Natural killer cell (primary cell): ENCODE measurements around the gene STK32B. TPM values are rescaled to one million over a fixed set of nuclear protein-coding genes. Genes with fewer than 3 reads are reported as not detected.
"Not testable (repeated sequence)": the region's sequence is repeated elsewhere in the genome, so short reads cannot be mapped to it uniquely, and the experiment has no call there.

Experiments used
- ATAC-seq, 3 donors: fragments of 150-1000 bp in 2 of 3; fragments of 200-7000 bp in 1 of 3; cut with Tn5 transposase; 1 replicate in 1 of 3; 2 replicates in 2 of 3; pipeline ENCODE4 v1.10.0; 2021; ENCODE audit warnings: mild to moderate bottlenecking in 2 of 3, moderate library complexity in 2 of 3
- DNase-seq, 2 donors: peaks; one replicate each; pipeline versions ENCODE4 v3.0.0 to v3.0.0-alpha.2; 2013 to 2021; ENCODE audit warnings: mixed read lengths in 1 of 2
- H3K27ac ChIP-seq: one replicate; pipeline ENCODE4 v1.5.1; 2013; ENCODE audit warnings: mild to moderate bottlenecking, low read length
- H3K27me3 ChIP-seq: one replicate; pipeline ENCODE4 v1.6.1; 2013; ENCODE audit warnings: low read length; ENCODE audit not compliant: control insufficient read depth, insufficient read depth
- H3K36me3 ChIP-seq: one replicate; pipeline ENCODE4 v1.6.1; 2013; ENCODE audit warnings: low read length; ENCODE audit not compliant: control insufficient read depth, insufficient read depth
- H3K4me1 ChIP-seq: one replicate; pipeline ENCODE4 v1.6.1; 2013; ENCODE audit warnings: low read length; ENCODE audit not compliant: control insufficient read depth, insufficient read depth
- H3K4me3 ChIP-seq: one replicate; pipeline ENCODE4 v1.5.1; 2013; ENCODE audit warnings: low read length
- H3K9me3 ChIP-seq: one replicate; pipeline ENCODE4 v1.6.1; 2013; ENCODE audit warnings: low read length; ENCODE audit not compliant: control insufficient read depth, insufficient read depth
- H3K27ac Mint-ChIP-seq, 2 donors: one replicate each; pipeline ENCODE4 v1.8.0; 2022; ENCODE audit warnings: mild to moderate bottlenecking in 2 of 2, mixed read lengths in 2 of 2, moderate library complexity in 1 of 2
- H3K27me3 Mint-ChIP-seq, 2 donors: one replicate each; pipeline ENCODE4 v1.8.0; 2022; ENCODE audit warnings: low read depth in 2 of 2, mixed read lengths in 2 of 2
- H3K36me3 Mint-ChIP-seq: one replicate; pipeline ENCODE4 v1.8.0; 2022; ENCODE audit warnings: mixed read lengths
- H3K4me1 Mint-ChIP-seq, 2 donors: one replicate each; pipeline ENCODE4 v1.8.0; 2022; ENCODE audit warnings: mixed read lengths in 2 of 2
- H3K4me3 Mint-ChIP-seq: one replicate; pipeline ENCODE4 v1.8.0; 2022; ENCODE audit warnings: mild to moderate bottlenecking, moderate library complexity, mixed read lengths
- H3K9me3 Mint-ChIP-seq, 2 donors: one replicate each; pipeline ENCODE4 v1.8.0; 2022; ENCODE audit warnings: mixed read lengths in 2 of 2
- WGBS: methylation state at CpG from one replicate; pipeline ENCODE4 v1.1.7; 2013; ENCODE audit warnings: missing lambda C conversion rate; ENCODE audit not compliant: insufficient coverage; 5-methylcytosine and 5-hydroxymethylcytosine counted together
- intact Hi-C: fragments of 100-400 bp; cut with micrococcal nuclease; formaldehyde crosslinking; loops from one replicate; pipeline ENCODE4 v1.14.2; 2022
- total RNA-seq, 4 donors: library from RNA; stranded (reverse); fragments of 120-200 nt in 1 of 4; gene quantifications; one replicate each; pipeline versions ENCODE4 v1.2.3 to v1.2.4, GENCODE V29; 2013 to 2022
- TF ChIP-seq, protein P1 (sequence below): fragments of 200-600 bp; IDR thresholded peaks from one replicate; pipeline ENCODE4 v1.8.0; 2022; ENCODE audit warnings: antibody characterized with exemption

The STK32B gene
- total RNA-seq, 3 donors from 2014 or later (not counting 1 experiment from before 2014, with no cell fraction given): 0.32 to 0.33 TPM; not detected in 1

GRCh38 chr4:5435823-5436222 lies 384.5 kb downstream of the STK32B start:
- no peak overlapping the region for H3K4me3 ChIP-seq
- ATAC-seq (no peak), DNase-seq (no peak)
- H3K27ac ChIP-seq: no peak overlapping the region
- no peaks in the 10 kb centered on the region for H3K36me3 ChIP-seq
- no peaks in the 10 kb centered on the region for H3K36me3 Mint-ChIP-seq
- 86% methylated on average over 4 of the region's 4 CpGs for WGBS
- intact Hi-C loops: no loop called here
- no peaks in the 10 kb centered on the region for H3K27me3 ChIP-seq
- no peaks in the 10 kb centered on the region for H3K4me1 ChIP-seq
- H3K9me3 ChIP-seq: no peaks in the 10 kb centered on the region
- no peak overlapping the region for H3K27ac Mint-ChIP-seq
- H3K4me1 Mint-ChIP-seq: no peaks in the 10 kb centered on the region
- peaks cover 0 to 2% of the 10 kb centered on the region in 2 donors for H3K9me3 Mint-ChIP-seq
- H3K27me3 Mint-ChIP-seq: peaks cover 2 to 17% of the 10 kb centered on the region in 2 donors
- no peak overlapping the region for H3K4me3 Mint-ChIP-seq
- TF ChIP-seq, protein P1, sequence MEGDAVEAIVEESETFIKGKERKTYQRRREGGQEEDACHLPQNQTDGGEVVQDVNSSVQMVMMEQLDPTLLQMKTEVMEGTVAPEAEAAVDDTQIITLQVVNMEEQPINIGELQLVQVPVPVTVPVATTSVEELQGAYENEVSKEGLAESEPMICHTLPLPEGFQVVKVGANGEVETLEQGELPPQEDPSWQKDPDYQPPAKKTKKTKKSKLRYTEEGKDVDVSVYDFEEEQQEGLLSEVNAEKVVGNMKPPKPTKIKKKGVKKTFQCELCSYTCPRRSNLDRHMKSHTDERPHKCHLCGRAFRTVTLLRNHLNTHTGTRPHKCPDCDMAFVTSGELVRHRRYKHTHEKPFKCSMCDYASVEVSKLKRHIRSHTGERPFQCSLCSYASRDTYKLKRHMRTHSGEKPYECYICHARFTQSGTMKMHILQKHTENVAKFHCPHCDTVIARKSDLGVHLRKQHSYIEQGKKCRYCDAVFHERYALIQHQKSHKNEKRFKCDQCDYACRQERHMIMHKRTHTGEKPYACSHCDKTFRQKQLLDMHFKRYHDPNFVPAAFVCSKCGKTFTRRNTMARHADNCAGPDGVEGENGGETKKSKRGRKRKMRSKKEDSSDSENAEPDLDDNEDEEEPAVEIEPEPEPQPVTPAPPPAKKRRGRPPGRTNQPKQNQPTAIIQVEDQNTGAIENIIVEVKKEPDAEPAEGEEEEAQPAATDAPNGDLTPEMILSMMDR: no peak

DNA sequence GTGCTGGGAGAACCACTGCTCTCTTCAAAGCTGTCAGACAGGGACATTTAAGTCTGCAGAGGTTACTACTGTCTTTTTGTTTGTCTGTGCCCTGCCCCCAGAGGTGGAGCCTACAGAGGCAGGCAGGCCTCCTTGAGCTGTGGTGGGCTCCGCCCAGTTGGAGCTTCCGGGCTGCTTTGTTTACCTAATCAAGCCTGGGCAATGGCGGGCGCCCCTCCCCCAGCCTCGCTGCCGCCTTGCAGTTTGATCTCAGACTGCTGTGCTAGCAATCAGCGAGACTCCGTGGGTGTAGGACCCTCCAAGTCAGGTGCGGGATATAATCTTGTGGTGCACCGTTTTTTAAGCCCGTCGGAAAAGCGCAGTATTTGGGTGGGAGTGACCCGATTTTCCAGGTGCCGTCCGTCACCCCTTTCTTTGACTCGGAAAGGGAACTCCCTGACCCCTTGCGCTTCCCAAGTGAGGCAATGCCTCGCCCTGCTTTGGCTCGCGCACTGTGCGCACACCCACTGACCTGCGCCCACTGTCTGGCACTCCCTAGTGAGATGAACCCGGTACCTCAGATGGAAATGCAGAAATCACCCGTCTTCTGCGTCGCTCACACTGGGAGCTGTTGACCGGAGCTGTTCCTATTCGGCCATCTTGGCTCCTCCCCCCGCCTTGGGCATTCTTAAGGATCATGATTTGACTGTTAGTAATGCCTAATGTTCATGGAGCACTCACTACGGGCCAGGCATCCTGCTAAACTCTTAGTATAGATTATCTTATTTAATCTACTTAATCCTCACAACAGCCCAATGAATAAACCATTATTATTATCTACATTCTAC lies 392.9 kb downstream of the STK32B start:
- H3K27ac Mint-ChIP-seq, H3K36me3 Mint-ChIP-seq, ATAC-seq, DNase-seq, H3K27ac ChIP-seq, H3K4me3 ChIP-seq, H3K36me3 ChIP-seq, H3K9me3 ChIP-seq, H3K27me3 Mint-ChIP-seq, intact Hi-C loops, H3K4me3 Mint-ChIP-seq, H3K4me1 ChIP-seq, H3K9me3 Mint-ChIP-seq, H3K4me1 Mint-ChIP-seq, H3K27me3 ChIP-seq: not testable (repeated sequence)
- WGBS: 90% methylated on average over 18 of the region's 31 CpGs

- DNase-seq (no peak), ATAC-seq (no peak)
- Histone ChIP-seq H3K4me1 (no peaks in the 10 kb centered on the region), H3K9me3 (no peaks in the 10 kb centered on the region), H3K4me3 (no peak overlapping the region), H3K27ac (no peak overlapping the region), H3K36me3 (no peaks in the 10 kb centered on the region), H3K27me3 (no peaks in the 10 kb centered on the region)
- Mint-ChIP-seq H3K36me3 (no peaks in the 10 kb centered on the region), H3K4me3 (no peak overlapping the region), H3K27me3 (peaks cover 0 to 3% of the 10 kb centered on the region in 2 donors), H3K27ac (no peak overlapping the region), H3K4me1 (no peaks in the 10 kb centered on the region), H3K9me3 (no peaks in the 10 kb centered on the region)
- WGBS: 92% methylated on average over 9 of the region's 10 CpGs
- TF ChIP-seq, protein P1: no peak
- intact Hi-C loops: no loop called here
Measured at GRCh38 chr4:5444918-5445517, 393.7 kb downstream of the STK32B start.

DNA sequence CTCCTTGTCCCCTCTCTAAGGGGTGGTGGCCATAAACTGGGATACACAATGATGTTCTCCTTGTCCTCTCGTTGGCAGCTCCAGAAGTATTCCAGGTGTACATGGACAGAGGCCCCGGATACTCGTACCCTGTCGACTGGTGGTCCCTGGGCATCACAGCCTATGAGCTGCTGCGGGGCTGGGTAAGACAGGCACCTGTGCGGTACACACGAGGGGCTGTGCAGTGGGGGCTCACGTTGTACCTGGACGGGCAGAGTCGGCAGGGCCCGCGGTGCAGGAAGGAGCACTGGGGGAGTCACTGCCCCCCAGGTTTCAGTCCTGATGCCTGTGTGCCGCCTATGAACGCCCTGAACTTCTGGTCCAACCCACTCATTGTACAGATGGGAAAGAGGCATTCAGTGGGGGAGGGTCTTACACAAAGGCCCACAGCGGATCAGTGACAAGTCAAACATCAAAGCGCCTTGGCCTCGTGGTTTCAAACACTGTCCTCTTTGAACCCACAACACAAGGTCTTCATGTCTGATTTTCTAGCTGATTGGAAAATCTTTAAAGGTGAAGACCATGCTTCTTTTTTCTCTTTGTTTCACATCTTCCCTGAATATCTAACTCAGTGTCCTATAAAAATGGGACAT lies 395.4 kb downstream of the STK32B start:
- DNase-seq: no peak
- no peaks in the 10 kb centered on the region for H3K36me3 Mint-ChIP-seq
- intact Hi-C loops: no loop called here
- Histone ChIP-seq H3K27me3 (no peaks in the 10 kb centered on the region), H3K27ac (no peak overlapping the region), H3K36me3 (no peaks in the 10 kb centered on the region), H3K9me3 (no peaks in the 10 kb centered on the region), H3K4me1 (no peaks in the 10 kb centered on the region), H3K4me3 (no peak overlapping the region)
- no peak overlapping the region for H3K27ac Mint-ChIP-seq
- no peak overlapping the region for H3K4me3 Mint-ChIP-seq
- no peaks in the 10 kb centered on the region for H3K4me1 Mint-ChIP-seq
- 70% methylated on average over 17 of the region's 17 CpGs for WGBS
- no peaks in the 10 kb centered on the region for H3K9me3 Mint-ChIP-seq
- TF ChIP-seq, protein P1: no peak
- no peak for ATAC-seq
- peaks cover 0 to 3% of the 10 kb centered on the region in 2 donors for H3K27me3 Mint-ChIP-seq
